LNCaP clone FGC (cell line): ENCODE results near the gene SDHD.

ENCODE experiments used
- DNase-seq: peaks from one replicate; pipeline ENCODE4 v3.0.0-alpha.2; 2011; ENCODE audit warnings: low read depth
- H3K4me3 ChIP-seq: 2 replicates; pipeline ENCODE4 v1.5.1; 2011; ENCODE audit warnings: mild to moderate bottlenecking, low read depth, low read length, control low read depth
- CTCF ChIP-seq: IDR thresholded peaks from 2 replicates; pipeline ENCODE4 v1.5.1; 2012; ENCODE audit warnings: mild to moderate bottlenecking; ENCODE audit not compliant: control insufficient read depth, insufficient read depth; ENCODE audit errors: extremely low read depth

Gene SDHD

GRCh38 chr11:112134473-112134872, 47.8 kb downstream of the SDHD start:
- no peak for DNase-seq
- no peak for TF ChIP-seq CTCF
- no peak overlapping the region for H3K4me3 ChIP-seq

GRCh38 chr11:112143597-112143996, 56.9 kb downstream of the SDHD start:
- H3K4me3 ChIP-seq = no peak overlapping the region
- DNase-seq = no peak
- TF ChIP-seq CTCF = no peak
